ENCODE measurements around the gene TADA3. TPM values are rescaled to one million over a fixed set of nuclear protein-coding genes. Genes with fewer than 3 reads are reported as not detected.

TADA3 gene
- 34.7 TPM for polyA plus RNA-seq (2012; ENCODE audit: insufficient read length, low read depth)

DNA sequence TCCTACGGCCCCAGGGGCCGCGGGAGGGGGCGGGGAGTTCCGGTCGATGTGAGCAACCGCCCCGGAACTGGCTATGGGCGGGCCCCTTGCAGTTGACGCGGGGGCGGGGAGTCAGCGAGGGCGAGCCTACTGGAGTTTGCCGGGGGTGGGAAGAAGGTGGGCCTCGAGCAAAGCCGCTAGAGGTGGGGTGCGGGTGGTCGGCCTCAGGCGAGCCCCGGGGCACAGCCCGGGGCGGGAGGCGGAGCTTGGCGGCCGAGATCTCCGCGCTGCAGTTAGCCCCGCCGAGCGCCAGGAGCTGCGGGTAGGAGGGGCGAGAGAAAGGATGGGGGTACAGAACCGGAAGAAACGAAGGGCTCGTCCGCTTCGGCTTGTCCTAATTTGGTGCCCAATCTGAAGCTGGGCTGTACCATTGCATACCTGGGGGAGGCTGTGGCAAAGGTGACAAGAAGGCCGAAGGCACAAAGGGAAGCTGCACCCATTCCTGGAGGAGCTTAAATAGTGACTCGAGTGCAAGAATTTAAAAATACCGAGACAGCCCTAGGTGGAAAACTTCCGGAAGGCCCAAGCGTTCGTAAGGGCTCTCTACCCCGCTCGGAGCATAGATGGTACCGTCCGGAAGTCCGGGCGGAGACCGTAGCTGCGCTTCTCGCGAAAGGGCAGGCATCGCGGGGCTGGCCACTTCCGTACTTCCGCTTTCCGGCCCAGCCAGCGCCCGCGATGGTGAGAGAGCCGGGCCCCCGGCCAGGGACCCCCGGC is at the start of gene TADA3, which contains the start of gene ARPC4:
TADA3 (minus strand) TSS at position 69 of the 756 bp plus-strand sequence. CDS start 1,007 bp downstream, outside the sequence.
ARPC4 (plus strand) TSS at position 678 of the 756 bp plus-strand sequence; CDS start at position 718, 40 bp downstream.
- no peak for TF ChIP-seq SIN3A (IDR thresholded peaks at IDR 0.05; ENCODE audit: borderline replicate concordance, insufficient read depth, low read length)
- TF ChIP-seq, protein P1, sequence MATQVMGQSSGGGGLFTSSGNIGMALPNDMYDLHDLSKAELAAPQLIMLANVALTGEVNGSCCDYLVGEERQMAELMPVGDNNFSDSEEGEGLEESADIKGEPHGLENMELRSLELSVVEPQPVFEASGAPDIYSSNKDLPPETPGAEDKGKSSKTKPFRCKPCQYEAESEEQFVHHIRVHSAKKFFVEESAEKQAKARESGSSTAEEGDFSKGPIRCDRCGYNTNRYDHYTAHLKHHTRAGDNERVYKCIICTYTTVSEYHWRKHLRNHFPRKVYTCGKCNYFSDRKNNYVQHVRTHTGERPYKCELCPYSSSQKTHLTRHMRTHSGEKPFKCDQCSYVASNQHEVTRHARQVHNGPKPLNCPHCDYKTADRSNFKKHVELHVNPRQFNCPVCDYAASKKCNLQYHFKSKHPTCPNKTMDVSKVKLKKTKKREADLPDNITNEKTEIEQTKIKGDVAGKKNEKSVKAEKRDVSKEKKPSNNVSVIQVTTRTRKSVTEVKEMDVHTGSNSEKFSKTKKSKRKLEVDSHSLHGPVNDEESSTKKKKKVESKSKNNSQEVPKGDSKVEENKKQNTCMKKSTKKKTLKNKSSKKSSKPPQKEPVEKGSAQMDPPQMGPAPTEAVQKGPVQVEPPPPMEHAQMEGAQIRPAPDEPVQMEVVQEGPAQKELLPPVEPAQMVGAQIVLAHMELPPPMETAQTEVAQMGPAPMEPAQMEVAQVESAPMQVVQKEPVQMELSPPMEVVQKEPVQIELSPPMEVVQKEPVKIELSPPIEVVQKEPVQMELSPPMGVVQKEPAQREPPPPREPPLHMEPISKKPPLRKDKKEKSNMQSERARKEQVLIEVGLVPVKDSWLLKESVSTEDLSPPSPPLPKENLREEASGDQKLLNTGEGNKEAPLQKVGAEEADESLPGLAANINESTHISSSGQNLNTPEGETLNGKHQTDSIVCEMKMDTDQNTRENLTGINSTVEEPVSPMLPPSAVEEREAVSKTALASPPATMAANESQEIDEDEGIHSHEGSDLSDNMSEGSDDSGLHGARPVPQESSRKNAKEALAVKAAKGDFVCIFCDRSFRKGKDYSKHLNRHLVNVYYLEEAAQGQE (IDR thresholded peaks at IDR 0.05; ENCODE audit: insufficient read depth in 1 of 2, low read depth in 2 of 2, low read length in 2 of 2): no peak
- peak; percentile 64; the same call in 1 of the 2 replicates for TF ChIP-seq TAF1 (IDR thresholded peaks at IDR 0.05; ENCODE audit: borderline replicate concordance, insufficient read depth, low read length)
- TF ChIP-seq POLR2AphosphoS5 (IDR thresholded peaks at IDR 0.05; ENCODE audit: low read depth, low read length): peak; percentile 77
- TF ChIP-seq FOXP2 (optimal IDR thresholded peaks at IDR 0.05; ENCODE audit: borderline replicate concordance, extremely low read depth, extremely low read length, insufficient read depth): peak; percentile 31

GRCh38 chr3:9841015-9841414 is 48.7 kb upstream of the TADA3 start:
- TF ChIP-seq SIN3A (IDR thresholded peaks at IDR 0.05; ENCODE audit: borderline replicate concordance, insufficient read depth, low read length) (no peak), TAF1 (IDR thresholded peaks at IDR 0.05; ENCODE audit: borderline replicate concordance, insufficient read depth, low read length) (no peak), FOXP2 (optimal IDR thresholded peaks at IDR 0.05; ENCODE audit: borderline replicate concordance, extremely low read depth, extremely low read length, insufficient read depth) (no peak), POLR2AphosphoS5 (IDR thresholded peaks at IDR 0.05; ENCODE audit: low read depth, low read length) (no peak)
- TF ChIP-seq, protein P1 (IDR thresholded peaks at IDR 0.05; ENCODE audit: insufficient read depth in 1 of 2, low read depth in 2 of 2, low read length in 2 of 2): no peak

- TF ChIP-seq, protein P1 (IDR thresholded peaks at IDR 0.05; ENCODE audit: insufficient read depth in 1 of 2, low read depth in 2 of 2, low read length in 2 of 2): no peak
- TF ChIP-seq SIN3A (IDR thresholded peaks at IDR 0.05; ENCODE audit: borderline replicate concordance, insufficient read depth, low read length): no peak
- TF ChIP-seq POLR2AphosphoS5 (IDR thresholded peaks at IDR 0.05; ENCODE audit: low read depth, low read length): no peak
- no peak for TF ChIP-seq TAF1 (IDR thresholded peaks at IDR 0.05; ENCODE audit: borderline replicate concordance, insufficient read depth, low read length)
- TF ChIP-seq FOXP2 (optimal IDR thresholded peaks at IDR 0.05; ENCODE audit: borderline replicate concordance, extremely low read depth, extremely low read length, insufficient read depth): no peak
These were observed 46.6 kb upstream of the TADA3 start for GRCh38 chr3:9838856-9839255.

GRCh38 chr3:9837701-9838582 is 45.7 kb upstream of the TADA3 start:
- TF ChIP-seq SIN3A (IDR thresholded peaks at IDR 0.05; ENCODE audit: borderline replicate concordance, insufficient read depth, low read length) (no peak), POLR2AphosphoS5 (IDR thresholded peaks at IDR 0.05; ENCODE audit: low read depth, low read length) (no peak), TAF1 (IDR thresholded peaks at IDR 0.05; ENCODE audit: borderline replicate concordance, insufficient read depth, low read length) (no peak), FOXP2 (optimal IDR thresholded peaks at IDR 0.05; ENCODE audit: borderline replicate concordance, extremely low read depth, extremely low read length, insufficient read depth) (no peak)
- TF ChIP-seq, protein P1 (IDR thresholded peaks at IDR 0.05; ENCODE audit: insufficient read depth in 1 of 2, low read depth in 2 of 2, low read length in 2 of 2): no peak

Data from PFSK-1 (cell line).